Ishikawa (cell line): ENCODE measurements around the gene BMPR1A.

Experiments used
- CEBPB ChIP-seq: IDR thresholded peaks from 2 replicates; pipeline ENCODE4 v1.6.1; 2012
- CREB1 ChIP-seq: IDR thresholded peaks from 2 replicates; pipeline ENCODE4 v1.6.1; 2012; ENCODE audit warnings: low read depth
- EGR1 ChIP-seq: IDR thresholded peaks from 2 replicates; pipeline ENCODE4 v1.6.1; 2012
- EP300 ChIP-seq: IDR thresholded peaks from 2 replicates; pipeline ENCODE4 v1.6.1; 2012; ENCODE audit warnings: borderline replicate concordance
- FOXM1 ChIP-seq: IDR thresholded peaks from 2 replicates; pipeline ENCODE4 v1.6.1; 2012; ENCODE audit warnings: low read depth, borderline replicate concordance
- MAX ChIP-seq: IDR thresholded peaks from 2 replicates; pipeline ENCODE4 v1.6.1; 2012
- NFIC ChIP-seq: IDR thresholded peaks from 2 replicates; pipeline ENCODE4 v1.6.1; 2012
- RAD21 ChIP-seq: IDR thresholded peaks from 2 replicates; pipeline ENCODE4 v1.6.1; 2012; ENCODE audit warnings: low read depth
- TAF1 ChIP-seq: IDR thresholded peaks from 2 replicates; pipeline ENCODE4 v1.6.1; 2012; ENCODE audit warnings: low read depth, mild to moderate bottlenecking
- TCF12 ChIP-seq: IDR thresholded peaks from 2 replicates; pipeline ENCODE4 v1.6.1; 2012; ENCODE audit warnings: low read depth
- TEAD4 ChIP-seq: IDR thresholded peaks from 2 replicates; pipeline ENCODE4 v1.6.1; 2012
- USF1 ChIP-seq: IDR thresholded peaks from 2 replicates; pipeline ENCODE4 v1.6.1; 2012
- YY1 ChIP-seq: IDR thresholded peaks from 2 replicates; pipeline ENCODE4 v1.6.1; 2012; ENCODE audit warnings: low read depth
- ZBTB7A ChIP-seq: IDR thresholded peaks from 2 replicates; pipeline ENCODE4 v1.6.1; 2012; ENCODE audit warnings: low read depth
- TF ChIP-seq, protein P1 (sequence below): IDR thresholded peaks from 2 replicates; pipeline ENCODE4 v1.6.1; 2012; ENCODE audit warnings: low read depth, mild to moderate bottlenecking

Gene BMPR1A

DNA sequence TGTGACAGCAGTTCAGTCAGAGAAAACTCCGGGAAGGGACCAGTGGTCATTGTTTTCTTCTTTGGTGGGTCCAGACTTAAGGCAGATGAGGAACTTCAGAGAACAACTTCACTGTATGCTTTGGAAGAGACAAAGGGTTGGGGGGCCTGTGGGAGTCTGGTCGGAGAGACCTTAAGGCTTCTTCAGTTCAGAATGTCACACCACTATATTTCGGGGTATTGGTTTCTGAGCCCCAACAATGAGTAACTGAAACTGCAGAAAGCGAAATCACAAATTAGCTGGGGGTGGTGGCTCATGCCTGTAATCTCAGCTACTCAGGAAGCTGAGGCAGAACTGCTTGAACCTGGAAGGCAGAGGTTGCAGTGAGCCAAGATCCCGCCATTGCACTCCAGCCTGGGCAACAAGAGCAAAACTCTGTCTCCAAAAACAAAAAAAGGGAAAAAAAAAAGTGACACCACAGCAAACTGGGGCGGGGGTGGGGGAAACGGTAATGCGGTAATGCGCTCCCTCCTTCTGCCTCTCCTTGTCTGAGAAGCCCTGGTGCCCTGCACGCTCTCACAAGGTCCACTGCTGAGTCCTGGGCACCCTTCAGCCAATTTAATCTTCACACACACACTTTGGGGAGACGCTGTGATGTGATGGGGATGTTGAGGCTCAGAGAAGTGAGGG lies 209.7 kb downstream of the BMPR1A start:
- TF ChIP-seq TCF12 (no peak), CREB1 (no peak), TAF1 (no peak), YY1 (no peak), EP300 (no peak), NFIC (no peak), EGR1 (no peak), MAX (no peak), RAD21 (no peak), FOXM1 (no peak), USF1 (no peak), TEAD4 (no peak), ZBTB7A (no peak), CEBPB (no peak)
- TF ChIP-seq, protein P1, sequence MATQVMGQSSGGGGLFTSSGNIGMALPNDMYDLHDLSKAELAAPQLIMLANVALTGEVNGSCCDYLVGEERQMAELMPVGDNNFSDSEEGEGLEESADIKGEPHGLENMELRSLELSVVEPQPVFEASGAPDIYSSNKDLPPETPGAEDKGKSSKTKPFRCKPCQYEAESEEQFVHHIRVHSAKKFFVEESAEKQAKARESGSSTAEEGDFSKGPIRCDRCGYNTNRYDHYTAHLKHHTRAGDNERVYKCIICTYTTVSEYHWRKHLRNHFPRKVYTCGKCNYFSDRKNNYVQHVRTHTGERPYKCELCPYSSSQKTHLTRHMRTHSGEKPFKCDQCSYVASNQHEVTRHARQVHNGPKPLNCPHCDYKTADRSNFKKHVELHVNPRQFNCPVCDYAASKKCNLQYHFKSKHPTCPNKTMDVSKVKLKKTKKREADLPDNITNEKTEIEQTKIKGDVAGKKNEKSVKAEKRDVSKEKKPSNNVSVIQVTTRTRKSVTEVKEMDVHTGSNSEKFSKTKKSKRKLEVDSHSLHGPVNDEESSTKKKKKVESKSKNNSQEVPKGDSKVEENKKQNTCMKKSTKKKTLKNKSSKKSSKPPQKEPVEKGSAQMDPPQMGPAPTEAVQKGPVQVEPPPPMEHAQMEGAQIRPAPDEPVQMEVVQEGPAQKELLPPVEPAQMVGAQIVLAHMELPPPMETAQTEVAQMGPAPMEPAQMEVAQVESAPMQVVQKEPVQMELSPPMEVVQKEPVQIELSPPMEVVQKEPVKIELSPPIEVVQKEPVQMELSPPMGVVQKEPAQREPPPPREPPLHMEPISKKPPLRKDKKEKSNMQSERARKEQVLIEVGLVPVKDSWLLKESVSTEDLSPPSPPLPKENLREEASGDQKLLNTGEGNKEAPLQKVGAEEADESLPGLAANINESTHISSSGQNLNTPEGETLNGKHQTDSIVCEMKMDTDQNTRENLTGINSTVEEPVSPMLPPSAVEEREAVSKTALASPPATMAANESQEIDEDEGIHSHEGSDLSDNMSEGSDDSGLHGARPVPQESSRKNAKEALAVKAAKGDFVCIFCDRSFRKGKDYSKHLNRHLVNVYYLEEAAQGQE, result no peak

- TF ChIP-seq CEBPB (no peak), TEAD4 (no peak), MAX (no peak), CREB1 (no peak), USF1 (no peak), TAF1 (no peak), ZBTB7A (no peak), YY1 (no peak), EP300 (no peak), RAD21 (no peak), FOXM1 (no peak), TCF12 (no peak), NFIC (no peak), EGR1 (no peak)
- TF ChIP-seq, protein P1, result no peak
Measured at GRCh38 chr10:86967481-86967941, 211.1 kb downstream of the BMPR1A start.

DNA sequence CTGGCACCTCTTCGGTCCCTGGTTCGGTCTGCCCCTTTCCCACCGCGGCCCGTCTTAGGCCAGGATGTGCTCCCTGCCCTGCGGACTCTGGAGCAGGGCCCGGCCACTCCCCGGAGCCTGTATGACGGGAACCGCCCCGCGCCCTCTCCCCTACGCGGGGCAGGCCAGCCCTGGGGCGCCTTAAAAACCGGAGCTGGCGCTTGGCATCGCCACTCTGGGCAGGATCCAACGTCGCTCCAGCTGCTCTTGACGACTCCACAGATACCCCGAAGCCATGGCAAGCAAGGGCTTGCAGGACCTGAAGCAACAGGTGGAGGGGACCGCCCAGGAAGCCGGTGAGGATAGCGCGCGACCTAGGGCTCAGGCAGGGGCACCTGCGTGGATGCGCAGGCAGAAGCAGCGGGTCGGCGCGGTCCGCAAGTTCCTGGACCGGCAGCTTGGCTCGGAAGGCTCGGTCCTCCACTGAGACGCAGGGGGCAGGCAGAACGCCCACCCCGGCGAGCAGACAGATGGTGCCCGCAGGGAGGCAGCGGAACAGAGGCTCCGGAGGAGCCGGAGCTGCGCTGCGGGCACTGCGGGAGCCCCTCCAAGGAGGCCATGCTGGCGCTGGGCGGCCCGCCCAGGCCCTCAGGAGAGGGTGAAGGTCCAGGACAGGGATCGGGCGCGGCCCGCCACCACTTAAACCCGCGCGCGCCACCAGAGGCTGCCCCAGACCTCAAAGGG lies 212.0 kb downstream of the BMPR1A start, which contains the start of gene ADIRF:
TSS of gene ADIRF (plus strand) at position 212 of the 723 bp plus-strand sequence. CDS start at position 275, 63 bp downstream.
- TF ChIP-seq RAD21 (no peak), YY1 (no peak), EGR1 (no peak)

- TF ChIP-seq RAD21 (no peak), TAF1 (no peak), NFIC (no peak), TEAD4 (no peak), EGR1 (no peak), FOXM1 (no peak), MAX (no peak), CEBPB (no peak), YY1 (no peak), ZBTB7A (no peak), CREB1 (no peak), EP300 (no peak), USF1 (no peak), TCF12 (no peak)
- TF ChIP-seq, protein P1, result no peak
Measured at GRCh38 chr10:86968994-86969355, 212.6 kb downstream of the BMPR1A start.
